GM15510 (cell line): ENCODE data around the gene PPFIA3.

Source experiments
- POLR2A ChIP-seq: IDR thresholded peaks from 3 replicates; pipeline ENCODE4 v1.6.1; 2011; ENCODE audit warnings: borderline replicate concordance; ENCODE audit not compliant: insufficient read length; ENCODE audit errors: extremely low read depth

PPFIA3 gene

DNA sequence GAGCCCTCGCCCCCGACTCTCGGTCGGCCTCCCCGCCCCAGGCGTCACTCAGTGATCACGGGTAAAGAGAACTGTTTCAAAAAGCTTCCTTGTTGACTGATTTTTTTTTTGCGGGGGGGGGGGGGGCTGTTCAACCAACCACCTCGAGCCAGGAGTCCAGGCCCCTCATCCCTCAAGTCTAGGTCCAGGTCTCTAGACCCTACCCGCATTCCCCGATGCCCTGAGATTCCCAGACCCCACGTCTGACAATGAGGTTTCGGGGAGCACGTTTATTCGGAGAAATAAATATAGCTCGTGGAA is 31.6 kb downstream of the PPFIA3 start:
- no peak for TF ChIP-seq POLR2A

DNA sequence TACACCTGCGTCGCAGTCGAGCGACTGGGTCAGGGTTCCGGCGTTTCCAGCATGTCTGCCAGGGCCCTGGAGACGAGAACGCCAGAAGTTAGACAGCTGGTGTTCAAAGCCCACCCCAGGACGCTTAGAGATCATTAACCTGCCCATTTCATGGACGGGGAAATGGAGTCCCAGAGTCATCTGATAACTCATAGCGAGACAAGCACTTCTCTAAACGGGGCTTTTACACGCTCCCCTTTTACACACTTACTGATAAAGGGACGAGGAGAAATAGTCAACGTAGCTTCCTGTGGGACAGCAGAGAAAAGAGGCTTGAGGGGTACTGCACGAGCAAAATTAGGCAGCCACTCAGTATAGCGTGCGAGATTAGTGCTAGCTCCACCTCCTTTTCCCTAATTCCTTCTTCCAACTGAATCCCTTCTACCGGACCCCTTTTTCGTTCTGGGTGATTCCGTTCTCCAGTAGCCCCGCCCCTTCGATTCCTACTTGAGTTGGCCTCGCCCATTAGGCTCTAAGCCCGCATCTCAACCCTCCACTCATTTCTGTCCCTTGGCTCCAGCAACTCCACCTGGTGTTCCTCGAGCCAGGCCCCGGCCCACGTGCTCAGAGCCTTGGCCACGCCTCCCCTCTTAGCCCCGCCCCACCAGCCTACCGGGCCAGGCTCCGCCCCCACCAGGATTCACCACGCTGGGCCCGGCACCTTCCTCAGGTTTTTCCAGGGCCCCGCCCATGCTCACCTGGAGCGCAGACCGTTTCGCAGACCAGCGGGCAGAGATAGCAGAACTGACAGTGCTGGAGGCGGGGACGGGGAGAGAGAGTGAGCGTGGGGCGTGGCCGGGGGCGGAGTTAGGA is 32.1 kb downstream of the PPFIA3 start:
- no peak for TF ChIP-seq POLR2A

DNA sequence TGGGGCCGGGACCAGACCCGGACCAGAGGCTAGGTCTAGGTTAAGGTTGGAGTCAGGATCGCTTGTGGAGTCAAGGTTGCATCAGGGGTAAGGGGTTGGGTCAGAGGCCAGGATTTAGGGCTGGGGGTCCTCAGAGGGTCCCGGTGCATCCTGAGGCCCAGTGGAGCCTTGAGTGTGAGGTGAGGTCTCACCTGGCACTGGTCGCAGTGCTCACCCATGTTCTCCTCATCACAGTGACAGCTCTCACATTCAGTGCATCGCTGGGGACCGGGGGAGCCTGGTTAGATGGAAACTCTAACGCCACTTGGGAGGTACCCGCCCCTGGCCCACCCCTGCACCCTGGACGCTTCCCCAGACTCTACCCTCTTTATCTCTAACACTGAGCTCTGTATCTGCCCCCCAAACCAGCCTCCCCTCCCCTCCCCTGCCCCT is 32.8 kb downstream of the PPFIA3 start:
- TF ChIP-seq POLR2A = no peak

DNA sequence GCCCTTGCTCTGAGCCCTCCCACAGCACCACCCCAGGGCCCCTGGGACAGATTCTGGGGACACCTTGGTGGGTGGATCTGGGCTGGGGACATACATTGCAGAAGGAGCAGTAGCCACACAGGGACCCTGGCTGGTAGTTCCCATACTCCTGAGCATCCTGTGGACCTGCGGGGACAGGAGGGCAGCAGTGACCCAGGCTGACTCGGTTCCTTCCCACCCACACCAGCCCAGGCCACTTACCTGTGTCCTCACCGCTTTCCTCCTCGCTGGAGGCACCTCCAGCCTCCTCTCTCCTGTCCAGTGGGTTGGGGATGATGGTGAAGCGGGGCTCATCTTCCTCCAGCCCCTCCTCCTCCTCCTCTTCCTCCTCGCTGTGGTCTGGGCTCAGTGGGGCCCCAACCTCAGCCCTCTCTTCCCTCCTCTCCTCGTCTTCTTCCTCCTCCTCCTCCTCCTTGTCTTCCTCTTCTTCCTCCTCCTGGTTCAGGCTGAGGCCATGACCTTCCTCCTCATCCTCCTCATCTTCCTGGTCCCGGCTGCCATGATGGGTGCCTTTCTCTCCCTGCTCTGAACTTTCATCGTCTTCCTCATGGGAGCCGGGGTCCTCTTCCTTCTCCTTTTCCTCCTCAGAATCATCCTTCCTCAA is 33.9 kb downstream of the PPFIA3 start:
- no peak for TF ChIP-seq POLR2A

DNA sequence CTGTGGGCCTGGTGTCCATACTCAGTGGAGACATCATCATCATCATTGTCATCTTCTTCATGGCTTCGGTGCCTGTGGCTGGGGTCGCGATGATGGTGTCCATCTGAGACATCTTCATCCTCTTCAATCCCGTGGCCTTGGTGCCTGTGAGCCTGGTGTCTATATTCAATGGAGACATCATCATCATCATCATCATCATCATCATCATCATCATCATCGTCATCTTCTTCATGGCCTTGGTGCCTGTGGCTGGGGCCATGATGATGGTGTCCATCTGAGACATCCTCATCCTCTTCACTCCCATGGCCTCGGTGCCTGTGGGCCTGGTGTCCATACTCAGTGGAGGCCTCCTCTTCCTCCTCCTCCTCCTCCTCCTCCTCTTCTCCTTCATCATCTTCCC is 34.9 kb downstream of the PPFIA3 start:
- TF ChIP-seq POLR2A = no peak

DNA sequence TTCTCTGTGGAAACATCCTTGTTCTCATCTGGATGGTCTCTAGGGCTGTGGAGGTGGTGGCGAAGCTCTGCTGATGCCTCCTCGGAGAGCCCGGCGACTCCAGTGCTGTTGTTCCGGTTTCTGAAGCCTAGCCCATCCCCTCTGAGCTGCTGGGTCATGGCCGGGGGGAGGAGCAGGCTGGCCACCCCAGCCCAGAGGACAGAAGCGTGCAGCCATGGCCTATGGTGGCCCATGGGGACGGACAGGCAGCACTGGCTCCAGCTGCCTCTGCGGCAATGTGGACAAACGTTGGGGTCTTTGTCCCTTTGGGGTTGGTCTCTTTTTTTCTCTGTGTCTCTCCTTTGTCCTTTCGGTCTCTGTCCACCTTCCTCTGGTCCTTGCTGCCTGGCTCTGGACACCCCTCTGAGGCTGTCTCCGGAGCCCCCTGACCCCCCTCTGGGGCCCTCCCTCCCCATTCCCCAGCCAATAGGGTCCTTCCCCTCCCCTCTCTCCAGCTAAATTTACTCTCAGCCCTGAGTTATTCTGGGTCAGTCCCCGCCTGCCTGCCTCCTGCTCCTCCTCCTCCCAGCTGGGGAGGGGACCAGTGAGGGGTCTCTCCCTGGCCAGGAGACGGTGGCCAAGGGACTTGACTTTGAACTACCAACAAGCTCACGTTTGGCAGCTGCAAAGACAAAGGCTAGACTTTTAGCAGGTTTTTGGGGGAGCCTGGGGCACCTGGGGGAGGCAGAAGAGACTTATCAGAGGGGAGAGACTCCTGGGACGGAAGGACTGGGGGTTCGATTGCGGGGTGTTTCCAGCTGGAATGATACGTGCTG is 35.9 kb downstream of the PPFIA3 start, which contains the start of gene HRC:
Gene HRC (minus strand): TSS at position 392 of the 815 bp plus-strand sequence. CDS start 159 bp downstream, at position 233.
- TF ChIP-seq POLR2A = no peak

DNA sequence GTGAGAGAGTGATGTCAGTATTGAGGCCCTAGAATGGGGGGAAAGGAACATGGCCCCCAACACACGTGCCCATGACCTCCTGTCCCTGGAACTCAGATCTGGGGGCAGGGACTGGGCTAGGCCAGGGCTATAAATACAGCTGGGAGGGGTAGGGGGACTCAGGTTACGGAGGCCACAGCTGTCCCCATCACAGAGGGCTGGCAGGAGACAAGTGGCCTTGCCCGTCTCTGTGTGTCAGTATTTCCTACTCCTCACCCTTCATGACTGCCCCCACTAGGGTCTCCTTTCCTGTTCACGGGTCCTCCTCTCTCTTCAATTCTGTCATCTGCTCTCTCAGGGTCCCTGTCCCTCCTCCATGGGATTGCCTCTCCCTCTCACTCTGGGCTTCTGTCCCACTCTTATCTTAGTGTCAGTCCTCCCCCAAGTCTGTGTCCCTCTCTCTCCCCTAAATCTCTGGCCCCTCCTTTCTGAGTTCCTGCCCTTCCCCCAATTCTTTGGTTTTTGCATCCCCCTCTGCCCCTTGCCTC is 36.5 kb downstream of the PPFIA3 start:
- no peak for TF ChIP-seq POLR2A

DNA sequence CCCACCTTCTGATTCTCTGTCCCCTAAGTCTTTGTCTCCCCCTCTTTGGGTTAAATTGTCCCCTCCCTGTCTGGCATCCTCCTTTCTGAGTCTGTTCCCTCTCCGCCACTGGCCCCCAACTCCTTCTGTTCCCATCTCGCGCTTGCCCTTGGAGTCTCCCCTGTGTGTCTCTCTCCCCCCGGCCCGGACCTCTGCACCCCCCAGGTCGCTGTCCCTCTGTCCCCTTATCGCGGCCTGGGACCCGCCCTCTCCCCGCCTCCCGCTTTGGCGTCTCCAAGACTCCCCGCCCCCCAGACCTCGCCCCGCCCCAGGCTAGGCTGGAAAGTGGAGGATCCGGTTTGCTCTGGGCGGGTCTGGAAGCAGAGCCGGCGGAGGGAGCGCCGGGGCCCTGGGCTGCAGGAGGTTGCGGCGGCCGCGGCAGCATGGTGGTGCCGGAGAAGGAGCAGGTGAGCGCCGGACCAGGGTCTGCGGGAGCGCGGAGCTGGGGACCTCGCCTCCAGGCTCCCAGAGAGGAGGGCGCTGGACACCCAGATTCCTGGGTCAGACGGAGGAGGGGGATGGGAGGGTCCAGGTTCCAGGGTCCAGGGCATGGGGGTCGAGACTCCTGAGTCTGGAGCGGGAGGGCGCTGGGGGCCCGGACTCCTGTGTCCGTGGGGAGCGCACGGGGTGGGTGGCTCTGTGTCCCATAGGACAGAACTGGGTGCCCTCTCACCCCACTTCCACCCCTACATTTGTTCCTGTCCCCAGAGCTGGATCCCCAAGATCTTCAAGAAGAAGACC is 38.3 kb downstream of the PPFIA3 start, which contains the start of gene TRPM4:
Gene TRPM4 (plus strand): TSS at position 348 of the 780 bp plus-strand sequence. CDS start 75 bp downstream, at position 423.
- TF ChIP-seq POLR2A = no peak

DNA sequence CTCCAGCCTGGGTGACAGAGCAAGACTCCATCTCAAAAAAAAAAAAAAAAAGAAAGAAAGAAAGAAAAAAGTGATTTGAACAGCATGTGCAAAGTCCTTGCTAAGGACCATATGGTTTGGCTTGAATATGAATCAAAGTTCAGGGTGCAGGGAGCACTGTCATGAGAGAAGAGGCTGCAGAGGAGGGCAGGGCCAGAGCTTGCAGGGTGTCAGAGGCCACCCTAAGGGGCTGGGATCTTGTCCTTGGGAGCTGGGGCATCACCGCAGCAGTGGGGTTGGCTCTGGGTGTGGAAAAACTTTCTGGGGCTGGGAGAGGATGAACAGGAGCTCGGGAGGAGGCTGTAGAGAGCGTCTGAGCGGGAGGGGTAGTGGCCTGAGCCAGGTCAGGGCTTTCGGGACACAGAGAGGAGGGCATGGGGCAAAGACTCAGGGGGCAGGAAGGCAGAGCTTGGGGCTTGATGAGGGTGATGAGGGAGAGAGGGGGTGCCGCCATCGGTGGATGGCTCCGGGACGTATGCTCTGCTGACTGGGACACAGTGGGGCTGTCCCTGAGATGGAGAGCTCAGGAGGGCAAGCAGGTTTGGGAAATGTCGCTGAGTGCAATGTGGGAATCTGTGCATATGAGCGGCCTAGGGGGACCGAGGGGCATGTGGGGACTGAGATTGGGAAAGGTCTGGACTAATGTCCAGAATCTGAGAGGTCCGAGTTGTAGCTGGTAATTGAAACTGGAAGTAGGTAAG is 41.3 kb downstream of the PPFIA3 start:
- TF ChIP-seq POLR2A = no peak

DNA sequence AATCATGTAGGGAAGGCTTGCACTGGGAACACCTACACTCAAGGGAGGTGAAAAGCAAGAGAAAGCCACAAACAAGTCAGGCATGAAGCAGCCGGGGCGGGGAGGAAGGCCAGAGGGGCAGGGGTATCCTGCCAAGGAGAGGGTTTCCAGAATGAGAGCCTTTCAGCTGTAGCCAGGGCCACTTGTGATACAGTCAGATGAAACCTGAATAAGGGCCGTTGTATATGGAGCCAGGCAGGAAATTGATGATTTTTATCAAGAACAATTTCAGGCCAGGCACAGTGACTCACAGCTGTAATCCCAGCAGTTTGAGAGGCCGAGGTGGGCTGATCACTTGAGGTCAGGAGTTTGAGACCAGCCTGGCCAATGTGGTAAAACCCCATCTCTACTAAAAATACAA is 42.6 kb downstream of the PPFIA3 start:
- no peak for TF ChIP-seq POLR2A

DNA sequence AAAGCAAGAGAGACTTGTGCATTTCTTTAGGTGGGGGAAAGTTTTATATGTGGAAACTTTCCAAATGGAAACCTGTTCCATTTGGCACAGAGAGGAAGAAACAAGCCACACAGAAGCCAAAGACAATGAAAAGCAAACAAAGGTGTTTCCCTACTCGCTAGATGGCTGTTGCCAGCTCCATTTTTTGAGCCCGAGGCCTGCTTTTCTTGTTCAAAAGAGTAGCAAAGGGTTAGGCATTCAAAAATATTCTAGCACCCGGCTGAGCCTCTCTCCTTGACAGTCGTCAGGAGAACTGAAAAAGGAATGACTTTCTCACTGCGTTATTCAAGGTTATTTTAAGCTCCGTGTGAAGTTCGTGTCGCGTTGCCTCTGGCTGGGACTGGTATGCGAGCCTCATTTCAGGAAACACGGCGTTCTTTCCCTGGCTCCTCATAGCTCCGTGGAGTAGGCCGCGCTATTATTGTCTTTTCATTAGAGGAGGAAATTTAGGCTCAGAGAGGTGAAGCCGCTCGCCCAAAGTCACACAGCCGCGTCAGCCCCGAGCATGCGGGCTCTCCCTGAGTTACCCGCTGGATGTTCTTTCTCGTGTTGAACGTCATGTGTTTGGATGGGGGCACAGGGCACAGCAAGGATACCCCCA is 45.9 kb downstream of the PPFIA3 start:
- no peak for TF ChIP-seq POLR2A

DNA sequence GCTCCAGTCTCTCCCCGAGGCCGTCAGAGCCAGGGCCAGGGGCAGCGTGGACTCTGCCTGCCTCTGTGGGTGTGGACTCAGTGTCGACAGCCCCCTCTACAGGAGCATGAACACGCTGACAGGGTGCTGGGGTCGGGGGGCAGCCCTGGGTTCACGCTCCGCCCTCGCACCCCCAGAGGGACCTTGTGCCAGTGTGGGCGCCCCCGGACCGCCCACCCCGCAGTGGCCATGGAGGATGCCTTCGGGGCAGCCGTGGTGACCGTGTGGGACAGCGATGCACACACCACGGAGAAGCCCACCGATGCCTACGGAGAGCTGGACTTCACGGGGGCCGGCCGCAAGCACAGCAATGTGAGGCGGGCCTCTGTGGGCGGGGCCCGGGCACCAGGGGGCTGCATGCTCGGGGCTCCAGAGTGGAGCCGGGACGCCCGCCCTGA is 46.5 kb downstream of the PPFIA3 start:
- TF ChIP-seq POLR2A = no peak

DNA sequence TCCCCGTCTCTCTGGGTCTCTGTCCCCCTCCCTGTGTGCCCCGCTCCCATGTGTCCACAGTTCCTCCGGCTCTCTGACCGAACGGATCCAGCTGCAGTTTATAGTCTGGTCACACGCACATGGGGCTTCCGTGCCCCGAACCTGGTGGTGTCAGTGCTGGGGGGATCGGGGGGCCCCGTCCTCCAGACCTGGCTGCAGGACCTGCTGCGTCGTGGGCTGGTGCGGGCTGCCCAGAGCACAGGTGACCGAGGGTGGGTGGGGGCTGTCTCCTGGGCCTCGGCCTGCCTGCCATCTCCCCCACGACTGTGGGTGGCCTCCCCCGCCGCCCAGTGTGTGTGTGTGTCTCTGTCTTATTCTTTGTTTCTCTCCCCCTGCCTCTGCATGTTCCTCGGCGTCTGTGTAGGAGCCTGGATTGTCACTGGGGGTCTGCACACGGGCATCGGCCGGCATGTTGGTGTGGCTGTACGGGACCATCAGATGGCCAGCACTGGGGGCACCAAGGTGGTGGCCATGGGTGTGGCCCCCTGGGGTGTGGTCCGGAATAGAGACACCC is 48.6 kb downstream of the PPFIA3 start:
- TF ChIP-seq POLR2A = no peak
